Osteocyte (in vitro differentiated cells): Measurements from ENCODE around the gene SLC35F6. TPM values are rescaled to one million over a fixed set of nuclear protein-coding genes. Genes with fewer than 3 reads are reported as not detected.
"Not testable (repeated sequence)": the region's sequence is repeated elsewhere in the genome, so short reads cannot be mapped to it uniquely, and the experiment has no call there.

Experiments
- DNase-seq: peaks from one replicate; pipeline ENCODE4 v3.0.0; 2021; ENCODE audit warnings: mixed read lengths; ENCODE audit not compliant: unreplicated experiment; ENCODE audit errors: extremely low spot score
- H3K27ac Mint-ChIP-seq: one replicate; pipeline ENCODE4 v1.8.0; 2021; ENCODE audit warnings: mild to moderate bottlenecking, mixed read lengths; ENCODE audit not compliant: unreplicated experiment
- H3K27me3 Mint-ChIP-seq: one replicate; pipeline ENCODE4 v1.8.0; 2021; ENCODE audit warnings: mixed read lengths; ENCODE audit not compliant: unreplicated experiment
- H3K36me3 Mint-ChIP-seq: one replicate; pipeline ENCODE4 v1.8.0; 2021; ENCODE audit warnings: mixed read lengths; ENCODE audit not compliant: unreplicated experiment
- H3K4me1 Mint-ChIP-seq: one replicate; pipeline ENCODE4 v1.8.0; 2021; ENCODE audit warnings: mixed read lengths; ENCODE audit not compliant: unreplicated experiment
- H3K4me3 Mint-ChIP-seq: one replicate; pipeline ENCODE4 v1.8.0; 2021; ENCODE audit warnings: mild to moderate bottlenecking, moderate library complexity, mixed read lengths; ENCODE audit not compliant: unreplicated experiment
- H3K9me3 Mint-ChIP-seq: one replicate; pipeline ENCODE4 v1.8.0; 2021; ENCODE audit warnings: mixed read lengths; ENCODE audit not compliant: unreplicated experiment
- CTCF ChIP-seq: fragments of 200-600 bp; sonication (generic); IDR thresholded peaks from 2 replicates; pipeline ENCODE4 v1.5.0; 2021; ENCODE audit warnings: antibody characterized with exemption, mild to moderate bottlenecking, moderate library complexity
- total RNA-seq: library from RNA; stranded (reverse); gene quantifications from 2 replicates; pipeline ENCODE4 v1.2.1, GENCODE V29; 2021

The SLC35F6 gene
- total RNA-seq, 1 donor from 2014 or later, result 40.5 TPM

- peak overlapping the region; percentile 75 for H3K4me3 Mint-ChIP-seq
- peaks cover 5% of the 10 kb centered on the region for H3K9me3 Mint-ChIP-seq
- H3K4me1 Mint-ChIP-seq, result peaks cover 26% of the 10 kb centered on the region
- peaks cover 7% of the 10 kb centered on the region for H3K36me3 Mint-ChIP-seq
- no peaks in the 10 kb centered on the region for H3K27me3 Mint-ChIP-seq
- no peak for TF ChIP-seq CTCF
- peak overlapping the region; percentile 57 for H3K27ac Mint-ChIP-seq
- DNase-seq, result no peak
Measured at GRCh38 chr2:26786207-26787028, 22.3 kb downstream of the SLC35F6 start.

- Mint-ChIP-seq H3K27me3 (no peaks in the 10 kb centered on the region), H3K27ac (no peak overlapping the region), H3K4me1 (peaks cover 11% of the 10 kb centered on the region), H3K9me3 (peaks cover 5% of the 10 kb centered on the region), H3K4me3 (no peak overlapping the region), H3K36me3 (peaks cover 11% of the 10 kb centered on the region)
- no peak for DNase-seq
- no peak for TF ChIP-seq CTCF
Measured at GRCh38 chr2:26792720-26793119, 28.6 kb downstream of the SLC35F6 start.

- DNase-seq, result no peak
- TF ChIP-seq CTCF, result no peak
- Mint-ChIP-seq H3K4me1 (peaks cover 4% of the 10 kb centered on the region), H3K27ac (no peak overlapping the region), H3K9me3 (peaks cover 5% of the 10 kb centered on the region), H3K36me3 (peaks cover 11% of the 10 kb centered on the region), H3K27me3 (no peaks in the 10 kb centered on the region), H3K4me3 (no peak overlapping the region)
Measured at GRCh38 chr2:26793518-26793917, 29.4 kb downstream of the SLC35F6 start.

GRCh38 chr2:26795135-26795534 is 31.1 kb downstream of the SLC35F6 start:
- not testable (repeated sequence) for H3K36me3 Mint-ChIP-seq, H3K4me1 Mint-ChIP-seq, H3K27me3 Mint-ChIP-seq, DNase-seq, H3K9me3 Mint-ChIP-seq, H3K27ac Mint-ChIP-seq, H3K4me3 Mint-ChIP-seq

- DNase-seq, result no peak
- H3K36me3 Mint-ChIP-seq, result peaks cover 6% of the 10 kb centered on the region
- no peak for TF ChIP-seq CTCF
- H3K9me3 Mint-ChIP-seq, result no peaks in the 10 kb centered on the region
- H3K27me3 Mint-ChIP-seq, result no peaks in the 10 kb centered on the region
- H3K4me3 Mint-ChIP-seq, result no peak overlapping the region
- no peak overlapping the region for H3K27ac Mint-ChIP-seq
- no peaks in the 10 kb centered on the region for H3K4me1 Mint-ChIP-seq
Measured at GRCh38 chr2:26801328-26801727, 37.2 kb downstream of the SLC35F6 start.
